Loucy (cell line): Measurements from ENCODE around the gene PRKCZ.

Experiments
- H2AFZ ChIP-seq: fragments of 200-600 bp; sonication (generic); 2 replicates; pipeline ENCODE4 v1.6.0; 2016; ENCODE audit warnings: antibody characterized with exemption, mild to moderate bottlenecking, low read length, moderate library complexity
- H3F3A ChIP-seq: fragments of 200-600 bp; 2 replicates; pipeline ENCODE4 v1.6.0; 2016; ENCODE audit warnings: antibody characterized with exemption, low read depth, mild to moderate bottlenecking
- H3K27me3 ChIP-seq: fragments of 200-600 bp; sonication (generic); 2 replicates; pipeline ENCODE4 v1.6.1; 2014; ENCODE audit warnings: low read length, mild to moderate bottlenecking; ENCODE audit not compliant: insufficient read depth, poor library complexity, severe bottlenecking
- H3K36me3 ChIP-seq: fragments of 200-600 bp; sonication (generic); 2 replicates; pipeline ENCODE4 v1.6.1; 2016; ENCODE audit warnings: low read length; ENCODE audit not compliant: insufficient read depth
- H3K4me1 ChIP-seq: fragments of 200-600 bp; sonication (generic); 2 replicates; pipeline ENCODE4 v1.5.1; 2014; ENCODE audit warnings: low read length, mild to moderate bottlenecking; ENCODE audit not compliant: insufficient read depth, poor library complexity, severe bottlenecking
- H3K4me2 ChIP-seq: fragments of 200-600 bp; sonication (generic); 2 replicates; pipeline ENCODE4 v1.6.0; 2014; ENCODE audit warnings: antibody characterized with exemption, low read length, low read depth, mild to moderate bottlenecking; ENCODE audit not compliant: poor library complexity, severe bottlenecking
- H3K4me3 ChIP-seq: fragments of 200-600 bp; sonication (generic); 2 replicates; pipeline ENCODE4 v1.5.1; 2014; ENCODE audit warnings: low read length, mild to moderate bottlenecking, mixed read lengths; ENCODE audit not compliant: poor library complexity, severe bottlenecking
- H3K79me2 ChIP-seq: fragments of 200-600 bp; sonication (generic); 2 replicates; pipeline ENCODE4 v1.6.1; 2014; ENCODE audit warnings: low read length; ENCODE audit not compliant: insufficient read depth
- H3K9ac ChIP-seq: fragments of 200-600 bp; sonication (generic); 2 replicates; pipeline ENCODE4 v1.6.0; 2014; ENCODE audit warnings: mild to moderate bottlenecking, low read depth, low read length, moderate library complexity; ENCODE audit not compliant: poor library complexity, severe bottlenecking
- H3K9me2 ChIP-seq: fragments of 200-600 bp; sonication (generic); replicated peaks from 2 replicates; pipeline ENCODE4 v1.6.1; 2016; ENCODE audit warnings: low read depth, low read length, mixed read lengths
- H3K9me3 ChIP-seq: fragments of 200-600 bp; sonication (generic); 2 replicates; pipeline ENCODE4 v1.6.1; 2014; ENCODE audit warnings: mild to moderate bottlenecking, antibody characterized with exemption, low read length, low read depth; ENCODE audit not compliant: insufficient read depth
- H4K20me1 ChIP-seq: fragments of 200-600 bp; sonication (generic); 2 replicates; pipeline ENCODE4 v1.6.0; 2014; ENCODE audit warnings: antibody characterized with exemption, low read length, mild to moderate bottlenecking; ENCODE audit not compliant: insufficient read depth, poor library complexity, severe bottlenecking
- CTCF ChIP-seq: fragments of 200-600 bp; sonication (generic); conservative IDR thresholded peaks from 2 replicates; pipeline ENCODE4 v1.5.1; 2014; ENCODE audit warnings: mild to moderate bottlenecking, antibody characterized with exemption, low read length
- EZH2phosphoT487 ChIP-seq: fragments of 200-600 bp; IDR thresholded peaks from 2 replicates; pipeline ENCODE4 v1.6.1; 2018; ENCODE audit warnings: antibody characterized with exemption, mild to moderate bottlenecking, moderate library complexity, borderline replicate concordance

Gene PRKCZ

GRCh38 chr1:2134621-2135307 is 84.6 kb downstream of the PRKCZ start:
- no peaks in the 10 kb centered on the region for H3K79me2 ChIP-seq
- no peak overlapping the region for H3K4me2 ChIP-seq
- H3K27me3 ChIP-seq: no peaks in the 10 kb centered on the region
- TF ChIP-seq EZH2phosphoT487 (no peak), CTCF (no peak)
- H3K9me3 ChIP-seq: no peaks in the 10 kb centered on the region
- H3F3A ChIP-seq: no peaks in the 10 kb centered on the region
- no peaks in the 10 kb centered on the region for H3K36me3 ChIP-seq
- peaks cover 16% of the 10 kb centered on the region for H3K4me1 ChIP-seq
- no peak overlapping the region for H2AFZ ChIP-seq
- H3K4me3 ChIP-seq: no peak overlapping the region
- no peaks in the 10 kb centered on the region for H3K9me2 ChIP-seq
- no peaks in the 10 kb centered on the region for H4K20me1 ChIP-seq
- no peak overlapping the region for H3K9ac ChIP-seq

- Histone ChIP-seq H3F3A (no peaks in the 10 kb centered on the region), H3K79me2 (no peaks in the 10 kb centered on the region), H4K20me1 (no peaks in the 10 kb centered on the region), H3K4me2 (no peak overlapping the region), H2AFZ (no peak overlapping the region), H3K36me3 (no peaks in the 10 kb centered on the region), H3K4me3 (no peak overlapping the region), H3K4me1 (peaks cover 16% of the 10 kb centered on the region), H3K27me3 (no peaks in the 10 kb centered on the region), H3K9ac (no peak overlapping the region), H3K9me3 (no peaks in the 10 kb centered on the region), H3K9me2 (no peaks in the 10 kb centered on the region)
- TF ChIP-seq EZH2phosphoT487: no peak
- no peak for TF ChIP-seq CTCF
Measured at GRCh38 chr1:2135441-2135841, 85.2 kb downstream of the PRKCZ start.

GRCh38 chr1:2135941-2136340 is 85.7 kb downstream of the PRKCZ start:
- H4K20me1 ChIP-seq: no peaks in the 10 kb centered on the region
- H3F3A ChIP-seq: no peaks in the 10 kb centered on the region
- H3K9ac ChIP-seq: no peak overlapping the region

More at GRCh38 chr1:2135941-2136340, 85.7 kb downstream of the PRKCZ start:
- TF ChIP-seq EZH2phosphoT487: no peak
- TF ChIP-seq CTCF: no peak
- Histone ChIP-seq H3K9me2 (no peaks in the 10 kb centered on the region), H3K4me1 (peaks cover 16% of the 10 kb centered on the region), H3K4me2 (no peak overlapping the region), H3K4me3 (no peak overlapping the region), H3K36me3 (no peaks in the 10 kb centered on the region), H3K9me3 (no peaks in the 10 kb centered on the region), H3K79me2 (no peaks in the 10 kb centered on the region), H2AFZ (no peak overlapping the region), H3K27me3 (no peaks in the 10 kb centered on the region)
